HG03442 (cell line): ENCODE measurements around the gene DICER1.

ENCODE experiments used
- ATAC-seq: cut with Tn5 transposase; IDR thresholded peaks from one replicate; pipeline ENCODE4 v1.9.1; 2021; ENCODE audit warnings: mild to moderate bottlenecking, moderate library complexity; ENCODE audit not compliant: unreplicated experiment

Gene DICER1

DNA sequence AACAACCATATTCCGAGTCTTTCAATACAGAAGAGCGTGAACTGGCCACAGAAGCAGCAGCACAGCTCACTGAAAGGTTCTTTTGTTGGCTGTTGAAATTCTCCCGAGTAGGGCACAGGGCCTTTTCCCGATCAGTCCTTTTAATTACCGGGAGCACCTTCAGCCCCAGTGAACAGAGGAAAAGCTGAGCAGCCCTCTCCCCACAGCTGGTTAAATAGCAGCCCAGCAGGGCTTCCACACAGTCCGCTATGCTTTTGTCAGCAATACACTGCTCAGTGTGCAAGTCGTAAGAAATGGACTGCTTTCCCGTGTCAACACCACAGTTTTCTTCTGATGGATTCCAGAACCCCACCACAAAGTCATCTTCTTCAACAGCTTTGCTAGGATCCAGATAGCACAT is 61.3 kb downstream of the DICER1 start:
- no peak for ATAC-seq

DNA sequence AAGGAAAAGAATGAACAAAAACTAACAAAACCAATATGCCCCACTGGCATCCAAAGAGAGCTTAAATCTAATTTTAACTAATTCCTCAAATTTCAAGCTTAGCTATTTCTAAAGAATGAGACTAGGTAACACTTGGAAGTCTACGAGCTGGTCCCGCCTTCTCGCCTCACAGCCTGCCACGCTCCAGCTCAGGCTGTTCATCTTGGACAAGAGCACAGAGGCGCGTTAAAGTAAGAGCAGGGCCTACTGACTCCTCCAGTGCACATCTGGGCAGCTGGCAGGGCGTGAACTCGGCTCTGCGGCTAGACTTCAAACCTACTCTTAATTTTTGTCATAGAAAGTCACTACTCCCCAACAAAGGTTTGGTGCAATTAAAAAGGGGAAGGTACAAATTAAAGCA is 64.6 kb downstream of the DICER1 start:
- ATAC-seq = no peak

DNA sequence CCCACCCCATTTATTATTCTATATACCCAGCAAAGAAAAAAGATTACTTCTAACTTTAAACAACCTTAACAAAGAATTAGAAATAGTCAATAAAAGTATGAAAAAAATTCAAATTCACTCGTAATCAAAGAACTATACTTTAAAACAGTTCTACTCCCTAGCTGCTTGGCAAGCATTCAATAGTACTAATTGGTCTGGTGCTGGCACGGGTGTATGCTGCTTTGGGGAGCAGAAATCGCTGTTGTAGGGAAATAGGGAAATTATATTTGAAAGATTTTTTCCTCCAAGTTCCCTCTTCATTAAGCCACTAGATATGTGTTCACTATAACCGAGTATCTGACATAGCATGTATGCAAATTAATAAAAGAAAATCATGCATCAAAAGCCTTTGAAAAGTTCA is 65.7 kb downstream of the DICER1 start:
- no peak for ATAC-seq

DNA sequence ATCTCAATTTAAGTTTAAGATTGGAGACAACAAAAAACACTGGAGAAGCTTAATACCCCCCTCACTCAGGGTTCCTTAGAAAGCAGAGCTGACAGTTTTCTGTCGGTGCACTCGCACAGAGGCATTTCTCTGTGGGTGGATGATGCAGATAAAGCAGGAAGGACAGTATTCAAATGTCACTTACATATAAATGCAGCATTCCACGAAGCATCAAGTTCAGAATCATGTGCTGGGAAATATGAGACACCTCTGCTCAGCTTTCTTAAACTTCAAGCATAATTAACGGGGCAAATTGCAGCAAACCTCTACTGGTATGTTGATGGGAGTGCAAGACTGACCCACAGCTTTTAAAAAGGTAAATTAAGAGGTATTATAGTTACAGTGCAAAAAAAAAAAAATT is 68.7 kb downstream of the DICER1 start:
- no peak for ATAC-seq

DNA sequence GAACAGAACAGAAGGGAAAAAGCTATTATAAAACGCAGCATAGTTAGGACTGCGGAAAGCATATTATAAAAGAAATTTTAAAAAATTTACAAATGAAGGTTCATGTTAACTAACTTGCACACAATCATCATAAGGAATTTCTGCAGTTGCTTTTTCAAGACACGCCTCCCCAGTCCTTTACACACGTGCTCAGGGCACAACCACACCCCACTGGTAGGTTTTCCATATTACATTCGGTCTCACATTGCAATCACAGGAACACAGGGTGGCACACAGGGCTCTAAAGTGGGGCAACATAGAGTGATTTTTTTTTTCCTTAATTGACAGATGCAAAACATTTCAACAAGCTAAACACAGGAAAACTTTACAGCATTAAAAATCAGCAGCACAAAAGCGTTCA is 69.7 kb downstream of the DICER1 start:
- no peak for ATAC-seq

DNA sequence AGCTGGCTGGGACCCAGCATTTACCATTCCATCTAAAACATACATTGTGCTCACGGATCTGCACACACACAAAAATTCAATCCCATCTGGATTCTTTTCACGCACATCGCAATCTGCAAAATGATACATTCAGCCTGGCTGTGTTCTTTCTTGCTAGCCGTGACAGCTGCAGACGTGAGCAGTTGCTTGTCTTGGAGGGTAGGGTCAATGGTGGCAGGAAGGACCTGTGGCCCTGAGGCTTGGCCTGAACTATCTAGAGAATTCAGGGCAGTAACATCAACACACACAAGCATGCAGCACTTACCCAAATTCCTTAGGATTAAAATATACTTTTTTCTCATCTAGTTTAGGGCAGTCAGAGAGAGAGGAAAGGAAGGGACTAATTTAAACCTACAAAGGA is 72.0 kb downstream of the DICER1 start:
- no peak for ATAC-seq

DNA sequence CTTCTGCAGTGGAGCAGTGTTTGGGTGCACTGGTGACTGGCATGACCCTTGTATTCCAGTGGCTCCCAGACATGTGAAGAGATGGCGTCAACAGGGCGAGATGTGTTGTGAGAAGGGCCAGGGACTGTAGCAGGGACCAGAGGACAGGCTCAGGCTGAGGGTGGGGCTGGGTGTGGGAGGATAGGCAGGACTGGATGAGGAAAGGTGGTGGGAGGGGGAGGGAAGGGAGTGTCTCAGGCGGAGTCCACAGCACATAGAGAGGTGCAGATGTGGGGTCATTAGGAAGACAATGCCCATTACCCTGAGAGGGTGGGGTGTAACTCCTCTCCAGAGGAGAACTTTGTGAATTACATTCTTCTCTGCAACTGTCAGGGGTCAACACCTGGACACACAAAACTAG is 78.5 kb downstream of the DICER1 start:
- ATAC-seq = no peak

DNA sequence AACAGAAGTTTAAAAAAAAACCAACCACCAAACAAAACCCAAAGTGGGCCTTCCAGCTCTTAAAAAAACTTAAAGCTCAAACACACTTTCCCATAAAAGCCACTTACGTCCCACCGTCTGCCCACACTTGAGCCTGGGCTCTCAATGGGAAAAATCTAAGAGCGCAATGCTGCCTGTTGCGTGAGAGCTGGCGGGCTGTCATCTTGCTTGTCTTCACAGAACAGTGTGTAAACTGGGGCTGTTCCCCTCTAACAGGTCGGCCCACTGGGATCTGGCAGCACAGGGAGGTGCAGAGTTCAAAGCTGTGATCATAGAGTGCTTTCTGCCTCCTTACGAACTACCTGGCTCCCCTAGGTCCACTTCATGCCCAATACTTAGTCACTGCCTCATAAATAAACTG is 80.0 kb downstream of the DICER1 start:
- no peak for ATAC-seq

DNA sequence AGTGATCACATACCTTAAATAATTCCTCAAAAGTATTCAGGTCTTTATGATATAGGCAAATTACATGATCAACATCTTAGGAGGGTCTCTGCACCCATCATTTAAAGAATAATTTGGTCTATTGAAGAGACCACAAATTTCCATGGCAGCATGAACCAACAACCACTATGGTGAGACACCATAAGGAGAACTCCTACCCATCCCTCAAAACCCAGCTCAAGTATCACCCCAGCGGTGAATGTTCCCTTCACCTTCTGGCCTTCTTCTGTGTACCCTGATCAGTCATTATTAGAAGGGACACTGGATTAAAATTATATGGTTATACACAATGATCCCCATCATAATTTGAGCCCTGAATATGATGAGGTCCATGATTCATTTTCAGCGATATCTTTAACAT is 81.5 kb downstream of the DICER1 start:
- ATAC-seq = no peak

DNA sequence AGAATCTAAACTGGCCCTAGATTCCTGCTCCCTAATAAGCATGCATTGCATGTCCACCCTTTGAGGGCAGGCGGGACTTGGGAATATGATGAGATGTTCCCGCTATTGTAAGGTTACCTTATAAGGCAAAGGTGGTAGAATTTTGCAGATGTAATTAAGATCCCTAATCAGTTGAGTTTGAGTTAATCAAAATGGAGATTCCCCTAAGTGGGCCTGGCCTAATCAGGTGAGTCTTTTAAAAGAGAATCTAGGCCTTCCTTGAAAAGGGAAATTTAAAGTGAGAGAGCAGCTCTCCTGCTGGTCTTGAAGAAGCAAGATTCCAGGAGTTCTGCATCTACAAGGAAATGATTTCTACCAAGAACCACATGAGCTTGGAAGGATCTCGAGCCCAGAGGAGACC is 83.4 kb downstream of the DICER1 start:
- ATAC-seq = no peak

DNA sequence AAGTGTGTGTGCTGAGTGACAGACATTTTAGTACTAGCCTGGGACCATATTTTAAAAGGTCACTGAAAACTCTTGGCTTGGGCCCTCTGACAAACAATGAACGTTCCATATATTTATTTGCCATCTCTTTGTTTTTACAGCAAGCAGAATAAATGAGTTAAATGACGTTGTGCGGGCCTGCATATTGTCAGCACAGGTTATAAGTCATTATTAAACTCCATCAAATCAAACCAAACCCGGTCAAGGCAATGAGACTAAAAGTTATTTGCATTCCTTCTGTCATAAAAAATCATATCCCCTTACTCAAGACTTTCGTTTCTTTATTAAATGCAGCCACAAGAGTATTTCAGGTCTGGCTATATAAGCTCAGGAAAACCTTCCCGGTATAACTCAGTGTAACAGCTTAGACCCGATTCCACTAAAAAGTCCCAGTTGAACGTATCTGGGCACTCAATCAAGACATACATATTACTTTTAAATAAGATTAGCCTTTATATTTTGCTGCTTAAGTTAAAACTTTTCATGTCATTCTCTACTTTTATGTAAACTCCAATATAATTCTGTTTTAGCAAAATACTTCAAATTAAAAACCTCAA is 84.9 kb downstream of the DICER1 start:
- ATAC-seq = no peak

DNA sequence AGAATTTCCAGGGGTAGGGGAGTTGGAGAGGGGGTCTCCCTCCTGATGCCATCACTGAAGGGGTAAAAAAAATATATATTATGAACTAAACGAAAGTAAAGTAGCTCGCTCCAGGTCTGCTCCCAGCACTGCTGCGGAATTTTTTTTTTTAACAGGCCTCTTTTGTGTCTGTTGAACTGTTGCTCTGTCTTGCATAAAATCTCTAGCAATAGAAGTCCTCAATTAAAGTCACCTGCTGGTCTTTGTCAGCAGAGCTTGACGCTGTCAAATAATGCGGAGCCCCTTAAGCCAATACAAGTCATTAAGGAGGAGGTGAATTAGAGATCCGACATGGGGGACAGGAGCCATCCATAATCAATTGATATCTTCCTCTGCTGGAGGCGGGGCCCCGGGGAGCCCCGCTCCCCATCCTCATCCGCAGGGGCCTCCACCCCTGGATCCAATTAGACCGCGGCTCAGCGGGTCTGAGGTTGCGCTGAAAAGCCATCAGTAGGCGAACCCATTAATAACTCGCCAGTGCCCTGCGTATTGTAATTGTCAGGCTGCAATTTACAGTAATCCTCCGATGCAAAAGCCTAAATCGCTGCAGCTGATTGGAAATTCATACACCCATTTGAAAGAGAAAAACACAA is 85.6 kb downstream of the DICER1 start:
- no peak for ATAC-seq

DNA sequence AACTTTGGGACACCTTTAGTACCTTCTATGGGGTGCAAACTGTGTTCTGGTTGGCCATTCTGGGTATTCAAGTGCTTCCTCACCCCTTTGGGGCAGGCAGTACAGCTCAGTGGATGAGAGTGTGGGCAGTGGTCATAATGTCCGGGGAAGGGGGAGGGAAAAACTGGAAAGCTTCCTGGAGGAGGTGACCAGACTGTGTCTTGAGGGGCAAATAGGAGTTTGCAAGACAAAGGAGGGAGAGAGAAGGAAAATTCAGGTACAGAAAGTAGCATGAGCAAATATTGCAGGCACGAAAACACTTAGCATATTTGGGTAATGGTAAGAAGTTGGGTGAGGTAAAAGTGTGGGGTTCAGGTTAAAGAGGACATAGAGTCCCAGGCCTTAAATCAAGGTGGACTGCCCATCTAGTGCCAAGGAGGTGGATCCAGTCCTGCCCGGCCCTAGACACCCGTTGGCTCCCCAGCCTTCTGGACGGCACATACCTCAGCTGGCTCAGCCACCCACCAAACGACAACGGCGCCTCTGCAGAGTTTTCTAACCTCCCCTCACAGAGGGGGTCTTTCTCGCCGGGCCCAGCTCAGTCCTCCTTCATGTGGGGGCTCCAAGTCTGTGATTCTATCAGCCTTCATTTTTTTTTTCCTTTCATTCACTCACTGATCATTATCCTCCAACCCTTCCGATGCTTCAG is 86.4 kb downstream of the DICER1 start:
- ATAC-seq = no peak

DNA sequence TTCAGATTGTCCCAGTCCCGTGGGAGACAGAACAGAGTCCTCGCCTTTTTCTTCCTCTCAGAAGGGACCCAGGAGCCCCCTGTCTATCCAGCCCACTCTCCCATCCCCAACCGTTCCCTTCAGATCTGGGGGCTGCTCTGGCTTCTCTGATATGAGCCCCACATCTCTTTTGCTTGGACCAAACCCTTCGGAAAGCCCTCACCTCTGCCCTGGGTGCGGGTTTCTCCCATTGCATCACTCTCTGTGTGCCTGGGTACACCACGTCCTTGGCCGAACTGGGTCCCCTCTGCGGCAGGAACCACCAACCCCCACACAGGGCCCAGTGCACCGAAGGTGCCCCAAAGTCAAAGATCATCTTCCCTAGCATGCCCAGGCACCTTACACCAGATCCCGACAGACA is 87.8 kb downstream of the DICER1 start:
- no peak for ATAC-seq

DNA sequence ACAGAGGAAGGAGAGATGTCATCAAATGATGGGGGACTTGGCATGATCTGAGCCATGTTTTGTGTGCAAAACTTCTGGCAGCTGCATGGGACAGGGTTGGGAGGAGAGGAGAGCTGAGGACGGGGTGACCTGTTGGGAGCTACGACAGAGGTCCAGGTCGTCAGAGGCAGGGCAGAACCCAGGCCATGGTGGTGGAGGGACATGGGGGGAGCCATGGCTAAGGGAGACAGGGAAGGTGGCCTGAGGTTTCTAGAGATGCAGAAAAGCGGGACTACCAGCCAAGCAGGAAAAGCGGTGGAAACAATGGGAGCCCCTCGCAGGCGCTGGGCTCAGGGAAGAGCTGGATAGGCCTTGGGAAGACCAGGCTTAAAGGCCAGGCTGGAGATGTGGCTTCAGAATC is 88.3 kb downstream of the DICER1 start:
- ATAC-seq = no peak

DNA sequence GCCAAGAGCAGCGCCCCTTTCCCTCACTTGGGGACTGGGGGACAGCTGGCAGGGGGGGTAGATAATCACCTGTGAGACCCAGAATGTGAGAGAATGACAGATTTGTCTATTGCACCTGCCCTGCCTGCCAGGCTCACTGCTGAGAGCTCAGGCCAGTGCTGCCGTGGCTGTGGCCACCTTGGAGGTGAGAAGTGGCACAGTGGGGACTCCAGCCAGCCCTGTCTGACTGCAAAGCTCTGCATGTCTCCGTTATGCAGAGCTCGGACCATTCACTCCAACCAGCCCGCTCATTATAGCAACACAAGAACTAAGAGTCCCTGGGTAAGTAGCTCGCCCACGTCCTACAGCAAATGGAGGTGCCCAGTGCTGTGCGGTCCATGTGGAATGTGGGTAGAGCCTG is 88.8 kb downstream of the DICER1 start:
- ATAC-seq = no peak

DNA sequence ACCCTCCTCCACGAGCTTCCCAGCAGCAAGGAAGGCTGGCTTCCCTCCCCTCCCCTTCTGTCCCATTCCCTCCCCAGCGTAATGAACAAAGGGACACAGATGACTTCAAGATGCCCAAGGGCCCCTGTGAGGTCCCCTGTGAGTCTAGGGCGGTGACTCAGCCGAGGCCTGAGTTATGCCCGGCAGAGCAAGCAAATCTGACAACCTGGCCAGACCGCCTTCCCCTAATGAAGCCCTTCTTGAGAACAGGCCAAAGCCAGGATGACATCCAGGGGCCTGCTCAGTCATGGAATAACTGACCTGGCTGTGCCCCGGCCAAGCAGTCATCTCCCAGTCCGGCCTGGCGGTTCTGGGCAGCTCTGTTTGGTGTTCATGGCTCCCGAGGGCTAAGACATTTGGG is 89.2 kb downstream of the DICER1 start:
- ATAC-seq = no peak

DNA sequence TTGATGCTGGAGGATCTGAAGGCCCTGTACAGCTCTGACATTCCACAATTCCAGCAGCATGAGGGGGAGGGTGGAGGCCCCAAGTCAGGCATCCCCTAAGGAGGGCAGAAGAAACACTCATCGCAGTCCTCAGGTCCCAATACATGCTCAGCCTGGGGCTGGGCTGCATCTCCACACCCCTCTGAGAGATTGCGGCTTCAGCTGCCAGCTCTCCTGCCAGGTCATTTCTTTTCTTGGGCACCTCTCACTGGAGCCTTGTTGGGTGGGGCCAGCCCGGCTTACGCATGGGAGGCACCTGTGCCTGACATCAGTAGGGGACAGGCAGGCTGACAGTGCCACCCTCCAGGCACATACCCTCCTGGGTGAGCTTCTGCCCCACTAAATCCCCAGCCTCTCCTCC is 89.8 kb downstream of the DICER1 start:
- no peak for ATAC-seq

DNA sequence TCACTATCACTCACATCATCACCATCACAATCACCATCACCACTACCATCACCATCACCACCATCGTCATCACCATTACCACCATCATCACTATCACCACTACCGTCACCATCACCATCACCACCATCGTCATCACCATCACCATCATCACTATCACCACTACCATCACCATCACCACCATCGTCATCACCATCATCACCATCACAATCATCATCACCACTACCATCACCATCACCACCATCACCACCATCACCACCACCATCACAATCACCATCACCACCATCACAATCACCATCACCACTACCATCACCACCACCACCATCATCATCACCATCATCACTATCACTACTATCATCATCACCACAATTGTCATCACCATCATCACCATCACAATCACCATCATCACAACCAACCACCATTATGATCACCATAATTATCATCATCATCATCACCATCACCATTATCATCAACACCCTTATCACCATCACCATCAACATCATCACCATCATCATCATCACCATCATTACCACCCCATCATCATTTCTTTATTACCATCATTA is 90.8 kb downstream of the DICER1 start:
- ATAC-seq = no peak

DNA sequence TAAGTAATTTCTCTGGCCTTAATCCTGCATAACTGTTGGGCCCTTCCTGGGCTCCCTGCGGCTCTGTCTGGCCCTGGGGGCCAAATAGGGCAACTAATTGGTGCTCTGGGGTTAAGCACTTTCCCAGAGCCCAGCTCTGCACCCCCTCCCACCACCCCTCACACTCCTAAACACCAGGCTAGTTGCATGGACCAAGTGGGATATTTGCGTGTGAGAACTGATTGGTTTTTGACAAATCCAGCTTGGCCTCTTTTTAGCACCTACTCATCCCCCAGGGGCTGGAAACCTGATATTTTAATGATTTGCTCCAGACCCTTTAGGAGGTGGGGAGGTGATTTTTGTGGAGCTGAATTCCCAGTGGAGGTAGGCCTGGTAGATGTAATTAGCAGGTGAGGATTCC is 91.9 kb downstream of the DICER1 start:
- no peak for ATAC-seq

DNA sequence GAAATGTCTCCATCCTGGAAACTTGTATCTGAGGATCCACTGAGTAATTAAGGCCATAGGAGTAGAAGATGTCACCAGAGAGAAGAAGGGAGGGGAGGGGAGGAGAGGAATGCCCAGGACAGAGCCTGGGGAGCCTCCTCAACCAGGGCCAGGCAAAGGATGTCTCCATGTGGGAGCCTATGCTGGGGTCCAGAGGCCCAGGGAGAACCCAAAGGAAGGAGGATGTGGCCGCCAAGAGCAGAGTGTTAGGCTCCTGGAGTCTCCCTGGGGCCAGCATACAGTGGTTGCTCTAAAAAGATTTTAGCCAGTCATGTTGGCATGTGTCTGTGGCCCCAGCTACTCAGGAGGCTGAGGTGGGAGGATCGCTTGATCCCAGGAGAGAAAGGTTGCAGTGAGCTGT is 92.6 kb downstream of the DICER1 start:
- no peak for ATAC-seq

DNA sequence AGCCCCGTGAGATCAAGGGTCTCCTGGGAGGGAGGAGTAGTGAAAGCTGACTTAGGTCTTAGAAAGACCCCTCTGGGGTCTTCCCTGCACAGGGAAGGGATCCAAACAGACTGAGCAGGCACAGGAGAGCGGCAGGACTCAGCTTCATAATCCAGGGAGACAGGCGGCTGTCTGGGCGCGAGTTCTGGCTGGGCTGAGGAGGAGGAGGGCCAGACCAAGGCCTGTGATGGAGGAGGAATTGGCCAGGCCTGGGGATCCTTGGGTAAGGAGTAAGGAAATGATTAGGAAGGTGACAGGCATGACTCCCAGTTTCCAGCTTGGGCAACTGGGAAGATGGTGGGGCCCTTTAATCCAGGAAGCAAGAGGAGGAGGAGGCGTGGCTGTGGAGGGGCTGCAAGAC is 93.1 kb downstream of the DICER1 start:
- no peak for ATAC-seq
